Left lung (tissue), 10 donors: ENCODE data around the gene MLXIPL. TPM values are rescaled to one million over a fixed set of nuclear protein-coding genes. Genes with fewer than 3 reads are reported as not detected.
"Not testable (repeated sequence)": the region's sequence is repeated elsewhere in the genome, so short reads cannot be mapped to it uniquely, and the experiment has no call there.

ENCODE experiments used
- ATAC-seq: fragments of 200-7000 bp; cut with Tn5 transposase; one replicate; pipeline ENCODE4 v1.9.1; 2020; ENCODE audit warnings: moderate library complexity
- DNase-seq, 4 donors: peaks; one replicate each; pipeline ENCODE4 v3.0.0-alpha.2; 2013 to 2020
- H3K27ac ChIP-seq, 2 donors: fragments of 200-600 bp; sonication (generic) in 1 of 2; one replicate each; pipeline versions ENCODE4 v1.5.0 to v1.8.0; 2020 to 2021
- H3K27me3 ChIP-seq, 2 donors: fragments of 200-600 bp; sonication (generic) in 1 of 2; one replicate each; pipeline versions ENCODE4 v1.5.0 to v1.8.0; 2020 to 2021
- H3K36me3 ChIP-seq, 2 donors: fragments of 200-600 bp; sonication (generic) in 1 of 2; one replicate each; pipeline versions ENCODE4 v1.5.0 to v1.8.0; 2020 to 2021
- H3K4me1 ChIP-seq, 2 donors: fragments of 200-600 bp; one replicate each; pipeline ENCODE4 v1.8.0; 2021
- H3K4me3 ChIP-seq, 2 donors: fragments of 200-600 bp; sonication (generic) in 1 of 2; one replicate each; pipeline versions ENCODE4 v1.5.0 to v1.8.0; 2020 to 2021; ENCODE audit warnings: mild to moderate bottlenecking in 1 of 2
- H3K9me3 ChIP-seq, 2 donors: fragments of 200-600 bp; sonication (generic) in 1 of 2; one replicate each; pipeline versions ENCODE4 v1.5.0 to v1.8.0; 2020 to 2021
- intact Hi-C, 2 donors: fragments of 100-400 bp; cut with DNase I; formaldehyde crosslinking; loops; one replicate each; pipeline versions ENCODE4 v1.11.2 to v1.14.2; 2022
- polyA plus RNA-seq, 6 donors: library from polyadenylated mRNA; unstranded; fragments of 120-200 nt; gene quantifications; one replicate each; pipeline ENCODE4 v1.2.1, GENCODE V29; 2013; ENCODE audit not compliant: insufficient read length in 6 of 6
- total RNA-seq, 2 donors: library from RNA; stranded (reverse); fragmentation: NEBNext Ultra II Directional; extraction: Animal tissue kit (Norgen Biotek cat#: 25700); gene quantifications; one replicate each; pipeline ENCODE4 v1.2.1, GENCODE V29; 2021
- TF ChIP-seq, protein P1 (sequence below), 2 donors: fragments of 200-600 bp; sonication (generic) in 1 of 2; IDR thresholded peaks; one replicate each; pipeline versions ENCODE4 v1.5.0 to v1.8.0; 2021; ENCODE audit warnings: antibody characterized with exemption in 2 of 2
- donor health status: DM: no; HTN: yes; CAD: no.
- donor health status: DM: no; HTN: no; CAD: no.

The MLXIPL gene
- total and polyA plus RNA-seq, 8 donors = 0.67 to 6.2 (median 2.5) TPM

DNA sequence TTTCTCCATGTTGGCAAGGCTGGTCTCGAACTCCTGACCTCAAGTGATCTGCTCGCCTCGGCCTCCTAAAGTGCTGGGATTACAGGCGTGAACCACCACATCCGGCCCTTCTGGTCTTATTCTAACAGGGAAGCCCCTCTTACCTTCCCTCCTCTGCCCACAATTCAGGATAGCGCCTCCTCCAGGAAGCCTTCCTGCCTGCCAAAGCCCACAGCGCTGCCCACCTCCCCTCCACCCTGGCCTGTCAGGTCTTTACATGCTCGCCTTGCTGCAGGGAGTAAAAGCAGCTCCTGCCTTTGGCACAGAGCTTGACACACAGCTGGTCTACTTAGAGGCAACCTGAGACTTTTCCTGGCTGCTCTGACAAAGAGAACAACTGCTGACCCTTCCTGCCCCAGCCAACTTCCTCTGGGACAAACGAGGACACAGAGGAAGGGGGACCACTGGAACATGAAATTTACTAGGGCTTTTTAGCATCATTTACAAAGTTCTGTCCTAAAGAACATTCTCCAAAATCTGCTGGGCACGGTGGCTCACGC, 13.2 kb downstream of the MLXIPL start:
- DNase-seq (peak in 1 of 4 donors; percentile 35), ATAC-seq (no peak)
- Histone ChIP-seq H3K9me3 (no peaks in the 10 kb centered on the region), H3K27me3 (peaks cover 0 to 75% of the 10 kb centered on the region in 2 donors), H3K4me3 (no peak overlapping the region), H3K4me1 (peaks cover 0 to 8% of the 10 kb centered on the region in 2 donors), H3K27ac (no peak overlapping the region), H3K36me3 (no peaks in the 10 kb centered on the region)
- intact Hi-C loops = loop anchor here in 1 of 2 donors (10.0 kb wide), 1 partner anchor 114 kb away; no protein-coding TSS in a partner anchor
- TF ChIP-seq, protein P1, sequence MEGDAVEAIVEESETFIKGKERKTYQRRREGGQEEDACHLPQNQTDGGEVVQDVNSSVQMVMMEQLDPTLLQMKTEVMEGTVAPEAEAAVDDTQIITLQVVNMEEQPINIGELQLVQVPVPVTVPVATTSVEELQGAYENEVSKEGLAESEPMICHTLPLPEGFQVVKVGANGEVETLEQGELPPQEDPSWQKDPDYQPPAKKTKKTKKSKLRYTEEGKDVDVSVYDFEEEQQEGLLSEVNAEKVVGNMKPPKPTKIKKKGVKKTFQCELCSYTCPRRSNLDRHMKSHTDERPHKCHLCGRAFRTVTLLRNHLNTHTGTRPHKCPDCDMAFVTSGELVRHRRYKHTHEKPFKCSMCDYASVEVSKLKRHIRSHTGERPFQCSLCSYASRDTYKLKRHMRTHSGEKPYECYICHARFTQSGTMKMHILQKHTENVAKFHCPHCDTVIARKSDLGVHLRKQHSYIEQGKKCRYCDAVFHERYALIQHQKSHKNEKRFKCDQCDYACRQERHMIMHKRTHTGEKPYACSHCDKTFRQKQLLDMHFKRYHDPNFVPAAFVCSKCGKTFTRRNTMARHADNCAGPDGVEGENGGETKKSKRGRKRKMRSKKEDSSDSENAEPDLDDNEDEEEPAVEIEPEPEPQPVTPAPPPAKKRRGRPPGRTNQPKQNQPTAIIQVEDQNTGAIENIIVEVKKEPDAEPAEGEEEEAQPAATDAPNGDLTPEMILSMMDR (IDR thresholded peaks at IDR 0.05) = no peak

DNA sequence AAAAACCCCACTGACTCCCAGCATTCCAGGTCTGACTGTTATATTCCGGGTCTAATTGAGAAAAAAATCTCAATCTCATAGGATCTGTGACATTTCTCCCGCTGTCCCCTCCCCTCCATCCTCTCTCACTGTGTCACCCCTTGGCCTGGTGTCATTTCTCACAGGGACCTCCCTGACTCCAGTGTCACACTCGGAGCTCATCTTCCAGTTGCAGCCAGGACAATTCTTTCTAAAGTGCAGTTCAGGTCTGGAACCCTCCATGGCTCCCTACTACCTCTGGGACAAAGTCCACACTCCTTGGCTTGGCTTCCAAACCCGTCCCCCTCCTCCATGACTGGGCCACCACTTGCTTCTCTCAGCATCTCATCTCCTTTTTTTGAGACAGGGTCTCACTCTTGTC, 14.2 kb downstream of the MLXIPL start:
- Histone ChIP-seq H3K27ac (no peak overlapping the region), H3K36me3 (no peaks in the 10 kb centered on the region), H3K27me3 (peaks cover 0 to 75% of the 10 kb centered on the region in 2 donors), H3K4me3 (no peak overlapping the region), H3K9me3 (no peaks in the 10 kb centered on the region), H3K4me1 (peaks cover 0 to 8% of the 10 kb centered on the region in 2 donors)
- TF ChIP-seq, protein P1 (IDR thresholded peaks at IDR 0.05) = no peak
- DNase-seq = no peak
- intact Hi-C loops = loop anchor here in 1 of 2 donors (10.0 kb wide), 1 partner anchor 115 kb away; no protein-coding TSS in a partner anchor
- ATAC-seq = no peak

DNA sequence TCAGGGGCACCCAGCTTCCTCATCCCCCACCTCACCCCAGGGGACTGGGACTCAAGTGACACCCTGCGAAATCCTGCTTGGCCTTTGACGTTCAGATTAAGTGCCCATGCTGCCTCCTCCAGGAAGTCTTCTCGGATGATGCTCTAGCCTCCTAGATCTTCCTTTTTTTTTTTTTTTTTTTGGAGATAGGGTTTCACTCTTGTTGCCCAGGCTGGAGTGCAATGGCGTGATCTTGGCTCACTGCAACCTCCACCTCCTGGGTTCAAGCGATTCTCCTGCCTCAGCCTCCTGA, 16.7 kb downstream of the MLXIPL start:
- not testable (repeated sequence) for ATAC-seq
- intact Hi-C loops = loop anchor here in 1 of 2 donors (5.0 kb wide), 1 partner anchor 120 kb away; no protein-coding TSS in a partner anchor
- peak in 1 of 4 donors; percentile 22 for DNase-seq

DNA sequence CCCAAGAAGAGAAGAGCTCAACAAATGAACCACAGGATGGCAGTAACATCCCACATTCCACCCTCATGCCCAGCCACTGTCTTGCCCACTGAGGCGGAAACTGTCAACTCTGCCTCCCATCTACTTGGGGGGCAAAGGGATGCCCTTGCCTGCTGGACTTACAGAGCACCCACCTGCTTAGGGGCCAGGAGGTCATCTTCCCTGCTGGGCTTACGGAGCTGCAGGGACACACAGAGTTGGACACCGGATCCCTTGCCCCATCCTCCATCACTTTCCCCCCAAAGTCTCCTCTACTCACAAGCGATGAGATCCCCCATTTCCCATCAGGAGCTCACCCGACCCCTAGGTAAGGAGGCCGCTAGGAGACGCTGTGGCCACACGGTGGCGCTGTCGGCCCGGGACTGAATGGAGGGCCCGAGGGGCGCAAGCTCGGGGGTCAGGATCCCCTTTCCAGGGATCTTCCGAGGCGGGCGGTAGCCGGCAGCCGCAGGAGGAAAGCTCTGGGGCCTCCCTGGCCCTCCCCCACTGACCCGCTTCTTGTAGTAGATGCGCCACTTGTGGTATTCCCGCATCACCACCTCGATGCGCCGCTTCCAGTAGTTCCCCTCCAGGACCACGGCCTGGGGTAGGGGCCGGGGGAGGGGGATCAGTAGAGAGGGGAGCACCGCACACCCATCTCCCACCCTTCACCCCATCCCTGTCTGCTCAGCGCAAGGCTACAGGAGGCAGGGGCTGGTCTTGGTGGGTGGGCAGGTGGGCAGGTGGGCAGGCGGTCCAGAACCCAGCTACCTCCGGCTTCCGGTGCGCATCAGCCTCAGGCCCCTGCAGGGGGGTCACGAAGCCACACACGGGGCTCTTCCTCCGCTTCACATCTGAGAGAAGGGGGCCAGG, 17.3 kb downstream of the MLXIPL start:
- H3K4me3 ChIP-seq = no peak overlapping the region
- H3K9me3 ChIP-seq = no peaks in the 10 kb centered on the region
- H3K4me1 ChIP-seq = peaks cover 0 to 8% of the 10 kb centered on the region in 2 donors
- H3K36me3 ChIP-seq = no peaks in the 10 kb centered on the region
- no peak overlapping the region for H3K27ac ChIP-seq
- peaks cover 0 to 69% of the 10 kb centered on the region in 2 donors for H3K27me3 ChIP-seq
- intact Hi-C loops = loop anchor here in 1 of 2 donors (5.0 kb wide), 1 partner anchor 120 kb away; no protein-coding TSS in a partner anchor
- TF ChIP-seq, protein P1 (IDR thresholded peaks at IDR 0.05) = peak; percentile 94
- peak in 3 of 4 donors; percentile 31 to 92 (median 54) for DNase-seq
- peak; percentile 84 for ATAC-seq

More for the DNA sequence above, 16.7 kb downstream of the MLXIPL start:
- not testable (repeated sequence) for H3K27ac ChIP-seq, H3K4me1 ChIP-seq, H3K4me3 ChIP-seq, H3K36me3 ChIP-seq, H3K9me3 ChIP-seq
- H3K27me3 ChIP-seq = peaks cover 0 to 69% of the 10 kb centered on the region in 2 donors

DNA sequence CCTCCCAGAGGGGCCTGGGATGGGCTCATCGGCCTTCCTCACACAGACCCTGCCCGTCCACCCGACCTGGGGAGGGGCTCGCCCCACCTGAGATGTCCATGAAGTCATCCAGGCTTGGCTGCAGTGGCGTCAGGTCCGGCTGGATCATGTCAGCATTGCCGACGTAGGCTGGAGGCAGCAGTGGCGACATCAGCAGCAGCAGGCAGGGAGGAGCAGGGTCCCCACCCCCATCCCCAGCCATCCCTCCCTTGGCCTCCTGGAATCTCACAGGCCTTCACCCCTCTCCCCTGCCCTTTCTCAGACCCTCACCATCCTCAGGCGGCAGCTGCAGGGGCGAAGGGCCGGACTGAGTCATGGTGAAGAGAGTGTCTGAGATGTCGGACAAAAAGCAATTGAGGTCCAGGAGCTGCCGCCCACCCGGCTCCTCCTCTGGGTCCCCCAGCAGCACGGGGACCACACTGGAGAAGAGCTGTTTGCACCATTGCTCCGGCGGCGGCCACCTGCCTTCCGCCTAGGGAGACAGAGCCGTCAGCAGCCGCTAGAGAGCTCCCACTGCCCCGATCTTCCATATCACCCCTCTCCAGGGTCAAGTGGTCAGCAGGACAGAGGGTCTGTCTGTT, 18.6 kb downstream of the MLXIPL start:
- no peaks in the 10 kb centered on the region for H3K36me3 ChIP-seq
- H3K4me1 ChIP-seq = peaks cover 0 to 13% of the 10 kb centered on the region in 2 donors
- no peak overlapping the region for H3K27ac ChIP-seq
- no peaks in the 10 kb centered on the region for H3K9me3 ChIP-seq
- peak in 1 of 4 donors; percentile 76 for DNase-seq
- no peak for ATAC-seq
- TF ChIP-seq, protein P1 (IDR thresholded peaks at IDR 0.05) = no peak
- intact Hi-C loops = loop anchor here in 1 of 2 donors (5.0 kb wide), 1 partner anchor 122 kb away; no protein-coding TSS in a partner anchor
- no peak overlapping the region for H3K4me3 ChIP-seq
- peaks cover 0 to 65% of the 10 kb centered on the region in 2 donors for H3K27me3 ChIP-seq
